ENCODE results near the gene RABGAP1. TPM values are rescaled to one million over a fixed set of nuclear protein-coding genes. Genes with fewer than 3 reads are reported as not detected.

Gene RABGAP1
- polyA plus RNA-seq, 1 of the 3 experiments (the other 2 are of a cell fraction), result 20.2 TPM

DNA sequence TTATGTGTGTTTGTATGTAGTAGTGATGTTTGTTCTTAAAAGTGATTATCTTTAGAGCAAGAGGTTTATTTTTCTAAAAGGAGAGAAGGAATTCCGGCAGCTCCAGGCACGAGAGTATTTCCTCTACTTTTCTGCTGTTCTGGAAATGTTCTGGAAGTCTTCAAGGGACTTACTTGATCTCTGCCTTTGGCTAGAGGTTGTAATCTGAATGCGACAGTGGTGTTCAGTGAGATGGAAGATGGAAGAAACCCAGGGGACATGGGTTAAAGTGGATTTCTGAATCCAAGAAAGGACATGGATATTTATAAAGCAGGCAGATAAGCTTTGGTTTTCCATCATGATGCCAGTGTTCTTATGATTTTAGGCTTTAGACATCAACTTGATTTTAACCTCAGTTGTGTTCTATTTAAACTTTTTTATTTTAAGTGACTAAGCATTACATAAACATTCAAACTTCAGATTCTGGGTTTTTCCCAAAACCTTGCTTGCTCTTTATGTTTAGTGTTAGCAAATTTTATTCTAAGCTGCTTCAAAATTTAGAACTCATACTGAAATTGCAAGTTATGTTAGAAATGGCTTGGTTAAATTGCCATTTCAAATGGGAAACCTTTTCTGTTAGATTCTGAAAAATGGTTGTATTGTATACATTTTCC lies 96.2 kb downstream of the RABGAP1 start:
- no peak overlapping the region for H2AFZ ChIP-seq (ENCODE audit: low read depth)
- peaks cover 0 to 8% of the 10 kb centered on the region in 2 experiments; a peak in 2 of 4 replicates for H3K4me1 ChIP-seq (ENCODE audit: control insufficient read depth in 1 of 2, insufficient read depth in 2 of 2, low read depth in 1 of 2, low read length in 1 of 2)
- H4K20me1 ChIP-seq (ENCODE audit: insufficient read depth), result no peaks in the 10 kb centered on the region
- H3K27me3 ChIP-seq (ENCODE audit: insufficient read depth), result no peaks in the 10 kb centered on the region
- POLR2A ChIA-PET, result no interaction called here
- no peak for DNase-seq
- H3K79me2 ChIP-seq (ENCODE audit: insufficient read depth), result no peaks in the 10 kb centered on the region
- no peaks in the 10 kb centered on the region for H3K9me2 ChIP-seq
- H3K27ac ChIP-seq (ENCODE audit: low read depth in 2 of 2, low read length in 1 of 2), result peak overlapping the region in 1 of 2 experiments; percentile 16; a peak in 1 of 4 replicates
- CTCF ChIA-PET, result no interaction called here
- peaks cover 5% of the 10 kb centered on the region for H3F3A ChIP-seq (replicated peaks; ENCODE audit: insufficient read depth)
- H3K4me2 ChIP-seq, result no peak overlapping the region
- TF ChIP-seq GATA2 (CRISPR knock-in tag; IDR thresholded peaks at IDR 0.05), result no peak
- TF ChIP-seq, protein P1, sequence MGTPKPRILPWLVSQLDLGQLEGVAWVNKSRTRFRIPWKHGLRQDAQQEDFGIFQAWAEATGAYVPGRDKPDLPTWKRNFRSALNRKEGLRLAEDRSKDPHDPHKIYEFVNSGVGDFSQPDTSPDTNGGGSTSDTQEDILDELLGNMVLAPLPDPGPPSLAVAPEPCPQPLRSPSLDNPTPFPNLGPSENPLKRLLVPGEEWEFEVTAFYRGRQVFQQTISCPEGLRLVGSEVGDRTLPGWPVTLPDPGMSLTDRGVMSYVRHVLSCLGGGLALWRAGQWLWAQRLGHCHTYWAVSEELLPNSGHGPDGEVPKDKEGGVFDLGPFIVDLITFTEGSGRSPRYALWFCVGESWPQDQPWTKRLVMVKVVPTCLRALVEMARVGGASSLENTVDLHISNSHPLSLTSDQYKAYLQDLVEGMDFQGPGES (IDR thresholded peaks at IDR 0.05; ENCODE audit: low read depth, low read length), result no peak
- TF ChIP-seq MEF2A (IDR thresholded peaks at IDR 0.05; ENCODE audit: borderline replicate concordance, low read depth), result no peak
- no peak for TF ChIP-seq TEAD4 (IDR thresholded peaks at IDR 0.05; ENCODE audit: borderline replicate concordance, insufficient read depth)
- no peak for TF ChIP-seq GABPA (IDR thresholded peaks at IDR 0.05; ENCODE audit: low read depth)
- no peak for TF ChIP-seq MXI1 (IDR thresholded peaks at IDR 0.05; ENCODE audit: low read depth, low read length)
- TF ChIP-seq TAF1 (IDR thresholded peaks at IDR 0.05; ENCODE audit: borderline replicate concordance, low read depth, low read length), result no peak
- TF ChIP-seq RCOR1 (IDR thresholded peaks at IDR 0.05; ENCODE audit: low read length), result no peak
- TF ChIP-seq RAD21 (IDR thresholded peaks at IDR 0.05; ENCODE audit: low read length), result no peak
- TF ChIP-seq, protein P2, sequence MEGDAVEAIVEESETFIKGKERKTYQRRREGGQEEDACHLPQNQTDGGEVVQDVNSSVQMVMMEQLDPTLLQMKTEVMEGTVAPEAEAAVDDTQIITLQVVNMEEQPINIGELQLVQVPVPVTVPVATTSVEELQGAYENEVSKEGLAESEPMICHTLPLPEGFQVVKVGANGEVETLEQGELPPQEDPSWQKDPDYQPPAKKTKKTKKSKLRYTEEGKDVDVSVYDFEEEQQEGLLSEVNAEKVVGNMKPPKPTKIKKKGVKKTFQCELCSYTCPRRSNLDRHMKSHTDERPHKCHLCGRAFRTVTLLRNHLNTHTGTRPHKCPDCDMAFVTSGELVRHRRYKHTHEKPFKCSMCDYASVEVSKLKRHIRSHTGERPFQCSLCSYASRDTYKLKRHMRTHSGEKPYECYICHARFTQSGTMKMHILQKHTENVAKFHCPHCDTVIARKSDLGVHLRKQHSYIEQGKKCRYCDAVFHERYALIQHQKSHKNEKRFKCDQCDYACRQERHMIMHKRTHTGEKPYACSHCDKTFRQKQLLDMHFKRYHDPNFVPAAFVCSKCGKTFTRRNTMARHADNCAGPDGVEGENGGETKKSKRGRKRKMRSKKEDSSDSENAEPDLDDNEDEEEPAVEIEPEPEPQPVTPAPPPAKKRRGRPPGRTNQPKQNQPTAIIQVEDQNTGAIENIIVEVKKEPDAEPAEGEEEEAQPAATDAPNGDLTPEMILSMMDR (IDR thresholded peaks at IDR 0.05), result no peak
- TF ChIP-seq CHD2 (IDR thresholded peaks at IDR 0.05; ENCODE audit: low read length, partially characterized antibody), result no peak
- TF ChIP-seq ELF1 (IDR thresholded peaks at IDR 0.05), result no peak
- TF ChIP-seq FOXJ3 (CRISPR knock-in tag; IDR thresholded peaks at IDR 0.05), result no peak
- no peak for TF ChIP-seq TCF12 (IDR thresholded peaks at IDR 0.05)
- TF ChIP-seq, protein P3, sequence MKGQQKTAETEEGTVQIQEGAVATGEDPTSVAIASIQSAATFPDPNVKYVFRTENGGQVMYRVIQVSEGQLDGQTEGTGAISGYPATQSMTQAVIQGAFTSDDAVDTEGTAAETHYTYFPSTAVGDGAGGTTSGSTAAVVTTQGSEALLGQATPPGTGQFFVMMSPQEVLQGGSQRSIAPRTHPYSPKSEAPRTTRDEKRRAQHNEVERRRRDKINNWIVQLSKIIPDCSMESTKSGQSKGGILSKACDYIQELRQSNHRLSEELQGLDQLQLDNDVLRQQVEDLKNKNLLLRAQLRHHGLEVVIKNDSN (IDR thresholded peaks at IDR 0.05; ENCODE audit: borderline replicate concordance, low read depth), result no peak
- TF ChIP-seq FOXM1 (IDR thresholded peaks at IDR 0.05; ENCODE audit: low read depth), result no peak
- no peak for TF ChIP-seq EZH2phosphoT487 (IDR thresholded peaks at IDR 0.05; ENCODE audit: borderline replicate concordance, low read depth)
- no peak for TF ChIP-seq NRF1 (IDR thresholded peaks at IDR 0.05; ENCODE audit: low read depth, low read length)
- TF ChIP-seq YY1 (IDR thresholded peaks at IDR 0.05; ENCODE audit: low read depth), result no peak
- no peak overlapping the region for H3K9ac ChIP-seq
- H3K4me3 ChIP-seq (ENCODE audit: low read depth in 2 of 2, low read length in 1 of 2), result no peak overlapping the region
- H3K9me3 ChIP-seq, result no peaks in the 10 kb centered on the region
- 88% methylated on average over 3 of the region's 3 CpGs for WGBS (ENCODE audit: low lambda C conversion rate)
- peaks cover 35 to 36% of the 10 kb centered on the region in 2 experiments for H3K36me3 ChIP-seq (replicated peaks in 1 of 2; ENCODE audit: control insufficient read depth in 1 of 2, insufficient read depth in 2 of 2, low read length in 1 of 2)
